SK-N-SH (cell line): ENCODE measurements around the gene KLHL40. TPM values are rescaled to one million over a fixed set of nuclear protein-coding genes. Genes with fewer than 3 reads are reported as not detected.

ENCODE experiments used
- CHD2 ChIP-seq: fragments of 150-350 bp; IDR thresholded peaks from 2 replicates; pipeline ENCODE4 v1.6.1; 2018; ENCODE audit warnings: low read length; ENCODE audit not compliant: partially characterized antibody
- CTCF ChIP-seq: fragments of 200-600 bp; sonication (generic); IDR thresholded peaks from 2 replicates; pipeline ENCODE4 v1.6.1; 2017; ENCODE audit warnings: antibody characterized with exemption, mild to moderate bottlenecking, moderate library complexity
- GATA2 ChIP-seq: sonication (generic); formaldehyde crosslinking; IDR thresholded peaks from 2 replicates; pipeline ENCODE4 v1.5.0; 2020; ENCODE audit warnings: mild to moderate bottlenecking, missing genetic modification reagents
- MEF2A ChIP-seq: IDR thresholded peaks from 2 replicates; pipeline ENCODE4 v1.4.0; 2012; ENCODE audit warnings: low read depth, borderline replicate concordance
- NFIC ChIP-seq: IDR thresholded peaks from 2 replicates; pipeline ENCODE4 v1.4.0; 2012; ENCODE audit warnings: borderline replicate concordance
- PBX3 ChIP-seq: IDR thresholded peaks from 2 replicates; pipeline ENCODE4; 2012
- RXRA ChIP-seq: IDR thresholded peaks from 2 replicates; pipeline ENCODE4 v1.4.0; 2012; ENCODE audit warnings: low read depth, mild to moderate bottlenecking, borderline replicate concordance
- SIN3A ChIP-seq: IDR thresholded peaks from 2 replicates; pipeline ENCODE4 v1.6.1; 2012; ENCODE audit warnings: low read depth, mild to moderate bottlenecking, low read length, moderate library complexity, borderline replicate concordance
- SMC3 ChIP-seq: IDR thresholded peaks from 2 replicates; pipeline ENCODE4 v1.6.1; 2012; ENCODE audit warnings: low read depth, low read length, improper control_type of control experiment
- TAF1 ChIP-seq: IDR thresholded peaks from 2 replicates; pipeline ENCODE4 v1.6.1; 2012; ENCODE audit warnings: low read depth, mild to moderate bottlenecking, low read length, moderate library complexity, borderline replicate concordance
- YY1 ChIP-seq: IDR thresholded peaks from 2 replicates; pipeline ENCODE4 v1.4.0; 2012; ENCODE audit warnings: low read depth, mild to moderate bottlenecking
- polyA plus RNA-seq, 3 experiments: library from polyadenylated mRNA; depleted of rRNA; stranded (reverse); fragments of >200 nt; gene quantifications; 2 replicates each; pipeline ENCODE4 v1.2.3, GENCODE V29; 2012

KLHL40 gene
- polyA plus RNA-seq, 1 of the 3 experiments (the other 2 are of a cell fraction), result not detected

- TF ChIP-seq YY1, result no peak
- no peak for TF ChIP-seq TAF1
- no peak for TF ChIP-seq PBX3
- no peak for TF ChIP-seq GATA2 (CRISPR knock-in tag)
- TF ChIP-seq CTCF, result no peak
- no peak for TF ChIP-seq CHD2
- no peak for TF ChIP-seq NFIC
- no peak for TF ChIP-seq SIN3A
- TF ChIP-seq SMC3, result no peak
- no peak for TF ChIP-seq MEF2A
- TF ChIP-seq RXRA, result no peak
Measured at GRCh38 chr3:42741796-42742195, 56.5 kb downstream of the KLHL40 start (continued).

Other genes with a start within 250 kb of the KLHL40 start
- not detected in 2 replicates for gene VIPR1, start 182.9 kb upstream of the KLHL40 start, polyA plus RNA-seq (2012; rRNA removed)
- gene SEC22C, start 103.6 kb upstream of the KLHL40 start, polyA plus RNA-seq (2012; rRNA removed), result 28.5 and 31.9 TPM in 2 replicates
- gene SS18L2, start 94.7 kb upstream of the KLHL40 start, polyA plus RNA-seq (2012; rRNA removed), result 24.1 and 31.8 TPM in 2 replicates
- gene NKTR, start 84.9 kb upstream of the KLHL40 start, polyA plus RNA-seq (2012; rRNA removed), result 19.2 and 26.9 TPM in 2 replicates
- gene ZBTB47, start 31.8 kb upstream of the KLHL40 start, polyA plus RNA-seq (2012; rRNA removed), result 9.9 and 13.0 TPM in 2 replicates
- not detected in 2 replicates for gene HHATL, start 17.3 kb downstream of the KLHL40 start, polyA plus RNA-seq (2012; rRNA removed)
- 0.66 and 1.3 TPM in 2 replicates for gene CCDC13, start 87.7 kb downstream of the KLHL40 start, polyA plus RNA-seq (2012; rRNA removed)
- 72.1 and 112 TPM in 2 replicates for gene HIGD1A, start 119.0 kb downstream of the KLHL40 start, polyA plus RNA-seq (2012; rRNA removed)
- gene ACKR2, start 123.9 kb downstream of the KLHL40 start, polyA plus RNA-seq (2012; rRNA removed), result 0.10 and 0.11 TPM in 2 replicates
- gene CYP8B1, start 190.3 kb downstream of the KLHL40 start, polyA plus RNA-seq (2012; rRNA removed), result not detected in 2 replicates
- gene ZNF662, start 220.6 kb downstream of the KLHL40 start, polyA plus RNA-seq (2012; rRNA removed), result 0.30 and 0.44 TPM in 2 replicates